Upper lobe of left lung (tissue), 6 donors: ENCODE data around the gene ZBED3. TPM values are rescaled to one million over a fixed set of nuclear protein-coding genes. Genes with fewer than 3 reads are reported as not detected.
A peak's percentile ranks its signal among the peaks of the same experiment; 100 is the strongest.

Experiments
- ATAC-seq, 2 donors: fragments of 200-7000 bp; cut with Tn5 transposase; one replicate each; pipeline ENCODE4 v1.9.1; 2022; ENCODE audit warnings: mild to moderate bottlenecking in 2 of 2, moderate library complexity in 2 of 2; ENCODE audit not compliant: low FRiP score in 2 of 2
- DNase-seq, 2 donors: peaks; one replicate each; pipeline ENCODE4 v3.0.0-alpha.2; 2019 to 2020
- H3K27ac ChIP-seq, 4 donors: fragments of 200-600 bp; sonication (generic); one replicate each; pipeline ENCODE4 v1.5.1; 2016 to 2019
- H3K27me3 ChIP-seq, 4 donors: fragments of 200-600 bp; sonication (generic); one replicate each; pipeline ENCODE4 v1.5.1; 2017 to 2019
- H3K36me3 ChIP-seq, 4 donors: fragments of 200-600 bp; sonication (generic); one replicate each; pipeline ENCODE4 v1.5.1; 2016 to 2019
- H3K4me1 ChIP-seq, 4 donors: fragments of 200-600 bp; sonication (generic); one replicate each; pipeline ENCODE4 v1.5.1; 2018 to 2019
- H3K4me3 ChIP-seq, 4 donors: fragments of 200-600 bp; sonication (generic); one replicate each; pipeline ENCODE4 v1.5.1; 2017 to 2019; ENCODE audit warnings: mild to moderate bottlenecking in 2 of 4, moderate library complexity in 1 of 4
- H3K9me3 ChIP-seq, 4 donors: fragments of 200-600 bp; sonication (generic); one replicate each; pipeline ENCODE4 v1.5.1; 2018 to 2019
- CTCF ChIP-seq, 6 experiments: fragments of 450-650 bp in 4 of 6; fragments of 200-600 bp in 2 of 6; sonication (generic) in 2 of 6; IDR thresholded peaks; one replicate each; pipeline ENCODE4 v1.5.1; 2016 to 2019; ENCODE audit warnings: antibody characterized with exemption in 6 of 6
- EP300 ChIP-seq, 4 donors: sonication (generic); formaldehyde crosslinking; IDR thresholded peaks; one replicate each; pipeline ENCODE4 v1.5.1; 2017; ENCODE audit warnings: antibody characterized with exemption in 4 of 4, control low read depth in 2 of 4
- POLR2A ChIP-seq, 4 donors: fragments of 450-650 bp; IDR thresholded peaks; one replicate each; pipeline ENCODE4 v1.5.1; 2016 to 2017; ENCODE audit warnings: antibody characterized with exemption in 4 of 4, mild to moderate bottlenecking in 2 of 4
- POLR2AphosphoS5 ChIP-seq, 2 donors: sonication (generic); formaldehyde crosslinking; IDR thresholded peaks; one replicate each; pipeline ENCODE4 v1.5.1; 2017; ENCODE audit warnings: antibody characterized with exemption in 2 of 2
- WGBS, 2 donors: methylation state at CpG; one replicate each; pipeline ENCODE4 v1.1.5; 2017 to 2018; 5-methylcytosine and 5-hydroxymethylcytosine counted together
- total RNA-seq, 6 donors: library from RNA; depleted of rRNA in 4 of 6; stranded (reverse); fragments of >200 nt in 4 of 6; gene quantifications; one replicate each; pipeline versions ENCODE4 v1.1.0 to v1.2.1, GENCODE V29; 2016 to 2021
- donor health status: DM: no; HTN: no; CAD: no; lungs with moderate emphysema.
- donor health status: DM: no; HTN: yes; CAD: no; lungs with severe emphysema.

Gene ZBED3
- total RNA-seq, result 10 to 100 TPM in 4 of 6 donors, 1 to 10 TPM in 2; 8.1 to 32.1 (median 17.0) TPM

- Histone ChIP-seq H3K4me3 (peak within 1 kb of the TSS; percentile 60 to 76 (median 73)), H3K4me1 (peaks cover 10 to 21% (median 16%) of the 10 kb centered on the region in 4 donors), H3K27ac (peak within 1 kb of the TSS; percentile 91 to 95 (median 92)), H3K27me3 (no peaks in the 10 kb centered on the region), H3K36me3 (no peaks in the 10 kb centered on the region), H3K9me3 (no peaks in the 10 kb centered on the region)
- DNase-seq (peak; percentile 82 to 91), ATAC-seq (peak; percentile 78 to 85)
- WGBS, 2 donors, result 0% methylated on average over 20 to 50 of the region's 63 CpGs
- TF ChIP-seq EP300 (IDR thresholded peaks at IDR 0.05), result peak in 1 of 4 donors; percentile 8
- peak in 1 of 6 experiments; percentile 59 for TF ChIP-seq CTCF (IDR thresholded peaks at IDR 0.05)
- TF ChIP-seq POLR2AphosphoS5 (IDR thresholded peaks at IDR 0.05), result peak; percentile 19 to 63
- peak in 3 of 4 donors; percentile 29 to 63 (median 38) for TF ChIP-seq POLR2A (IDR thresholded peaks at IDR 0.05)
Observed at GRCh38 chr5:77086689-77087483, at the start of gene ZBED3. TSS of gene ZBED3 (minus strand) at chr5:77087285. CDS start at chr5:77077878, 9,407 bp downstream.

GRCh38 chr5:77133061-77133758 lies 46.1 kb upstream of the ZBED3 start:
- 63 to 67% methylated on average over 1 of the region's 1 CpG for WGBS, 2 donors
- peak; percentile 74 to 95 for ATAC-seq
- no peak overlapping the region for H3K4me3 ChIP-seq
- no peaks in the 10 kb centered on the region for H3K36me3 ChIP-seq
- no peaks in the 10 kb centered on the region for H3K4me1 ChIP-seq
- DNase-seq, result peak in 1 of 2 donors; percentile 53
- no peaks in the 10 kb centered on the region for H3K9me3 ChIP-seq
- no peaks in the 10 kb centered on the region for H3K27me3 ChIP-seq
- TF ChIP-seq CTCF (IDR thresholded peaks at IDR 0.05) (no peak), POLR2A (IDR thresholded peaks at IDR 0.05) (no peak), POLR2AphosphoS5 (IDR thresholded peaks at IDR 0.05) (no peak), EP300 (IDR thresholded peaks at IDR 0.05) (no peak)
- H3K27ac ChIP-seq, result no peak overlapping the region

- WGBS, 2 donors, result 84 to 88% methylated on average over 3 of the region's 3 CpGs
- Histone ChIP-seq H3K9me3 (no peaks in the 10 kb centered on the region), H3K27me3 (no peaks in the 10 kb centered on the region), H3K4me3 (no peak overlapping the region), H3K27ac (no peak overlapping the region), H3K36me3 (no peaks in the 10 kb centered on the region), H3K4me1 (no peaks in the 10 kb centered on the region)
- no peak for TF ChIP-seq POLR2AphosphoS5 (IDR thresholded peaks at IDR 0.05)
- TF ChIP-seq EP300 (IDR thresholded peaks at IDR 0.05), result no peak
- no peak for TF ChIP-seq CTCF (IDR thresholded peaks at IDR 0.05)
- no peak for ATAC-seq
- no peak for DNase-seq
Observed at GRCh38 chr5:77131361-77131760, 44.3 kb upstream of the ZBED3 start.

GRCh38 chr5:77129391-77129990 lies 42.4 kb upstream of the ZBED3 start:
- TF ChIP-seq POLR2A (IDR thresholded peaks at IDR 0.05) (no peak), CTCF (IDR thresholded peaks at IDR 0.05) (peak in 1 of 6 experiments; percentile 9)
- Histone ChIP-seq H3K27ac (no peak overlapping the region), H3K4me3 (no peak overlapping the region), H3K9me3 (no peaks in the 10 kb centered on the region), H3K4me1 (no peaks in the 10 kb centered on the region), H3K36me3 (no peaks in the 10 kb centered on the region), H3K27me3 (no peaks in the 10 kb centered on the region)
- ATAC-seq (no peak), DNase-seq (no peak)
- 83% methylated on average over 9 of the region's 9 CpGs for WGBS, 2 donors
